COLO668 (cell line): ENCODE data around the gene USP1.

Experiments
- DNase-seq: peaks from one replicate; lab custom pipeline; 2025; ENCODE audit not compliant: unreplicated experiment; lab: John Stamatoyannopoulos, UW

The USP1 gene, protein sequence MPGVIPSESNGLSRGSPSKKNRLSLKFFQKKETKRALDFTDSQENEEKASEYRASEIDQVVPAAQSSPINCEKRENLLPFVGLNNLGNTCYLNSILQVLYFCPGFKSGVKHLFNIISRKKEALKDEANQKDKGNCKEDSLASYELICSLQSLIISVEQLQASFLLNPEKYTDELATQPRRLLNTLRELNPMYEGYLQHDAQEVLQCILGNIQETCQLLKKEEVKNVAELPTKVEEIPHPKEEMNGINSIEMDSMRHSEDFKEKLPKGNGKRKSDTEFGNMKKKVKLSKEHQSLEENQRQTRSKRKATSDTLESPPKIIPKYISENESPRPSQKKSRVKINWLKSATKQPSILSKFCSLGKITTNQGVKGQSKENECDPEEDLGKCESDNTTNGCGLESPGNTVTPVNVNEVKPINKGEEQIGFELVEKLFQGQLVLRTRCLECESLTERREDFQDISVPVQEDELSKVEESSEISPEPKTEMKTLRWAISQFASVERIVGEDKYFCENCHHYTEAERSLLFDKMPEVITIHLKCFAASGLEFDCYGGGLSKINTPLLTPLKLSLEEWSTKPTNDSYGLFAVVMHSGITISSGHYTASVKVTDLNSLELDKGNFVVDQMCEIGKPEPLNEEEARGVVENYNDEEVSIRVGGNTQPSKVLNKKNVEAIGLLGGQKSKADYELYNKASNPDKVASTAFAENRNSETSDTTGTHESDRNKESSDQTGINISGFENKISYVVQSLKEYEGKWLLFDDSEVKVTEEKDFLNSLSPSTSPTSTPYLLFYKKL

DNA sequence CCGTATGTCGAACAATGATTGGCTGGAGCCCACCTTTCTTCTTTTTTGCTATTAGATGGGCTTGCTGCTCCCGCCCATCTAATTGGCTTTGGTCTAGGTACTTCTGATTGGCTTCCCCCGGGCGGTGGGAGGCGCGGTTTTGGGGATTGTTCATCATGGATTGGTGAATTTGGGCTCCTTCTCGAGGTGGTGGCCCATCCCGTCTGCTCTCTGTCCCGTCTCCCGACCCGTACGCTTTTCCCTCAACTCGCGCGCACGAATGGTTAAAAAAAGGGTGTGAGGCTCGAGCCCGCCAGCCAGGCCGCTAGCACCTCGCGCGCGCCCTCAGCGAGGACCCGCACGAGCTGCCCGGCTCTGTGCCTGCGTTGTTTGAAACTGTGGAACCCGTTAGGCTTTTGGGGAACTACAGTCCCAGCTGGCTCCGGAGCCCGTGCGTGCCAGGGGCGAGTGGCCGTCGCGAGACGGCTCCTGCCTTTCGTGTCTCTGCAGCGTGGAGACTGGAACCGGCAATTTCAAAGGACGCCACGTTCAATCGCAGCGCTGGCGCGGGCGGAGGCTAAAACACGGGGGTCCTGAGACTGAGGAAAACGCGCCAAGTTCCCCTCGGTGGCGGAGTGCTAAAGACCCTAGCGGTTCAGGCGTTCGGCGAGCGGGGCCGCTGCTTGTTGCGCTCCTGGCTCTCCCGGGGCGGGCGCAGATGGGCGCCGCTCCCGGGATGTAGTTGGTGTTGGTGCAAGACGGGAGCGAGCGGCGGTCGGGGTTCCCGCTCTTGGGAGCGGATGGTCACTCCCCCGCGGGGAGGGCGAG is at the start of gene USP1:
USP1 (plus strand) TSS at position 584 of the 807 bp plus-strand sequence. CDS start 2,819 bp downstream, outside the sequence.
- peak; percentile 100 for DNase-seq

DNA sequence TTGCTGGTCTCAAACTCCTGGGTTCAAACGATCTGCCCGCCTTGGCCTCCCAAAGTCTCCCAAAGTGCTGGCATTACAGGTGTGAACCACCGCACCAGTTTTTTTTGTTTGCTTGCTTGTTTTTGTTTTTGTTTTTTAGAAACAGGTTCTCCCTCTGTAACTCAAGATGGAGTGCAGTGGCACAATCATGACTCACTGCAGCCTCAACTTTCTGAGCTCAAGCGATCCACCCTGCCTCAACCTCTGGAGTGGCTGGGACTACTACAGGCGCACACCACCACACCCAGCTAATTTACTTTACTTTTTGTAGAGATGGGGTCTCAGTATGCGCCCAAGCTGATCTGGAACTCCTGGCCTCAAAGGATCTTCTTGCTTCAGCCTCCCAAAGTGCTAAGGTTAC is 47.3 kb upstream of the USP1 start:
- no peak for DNase-seq

DNA sequence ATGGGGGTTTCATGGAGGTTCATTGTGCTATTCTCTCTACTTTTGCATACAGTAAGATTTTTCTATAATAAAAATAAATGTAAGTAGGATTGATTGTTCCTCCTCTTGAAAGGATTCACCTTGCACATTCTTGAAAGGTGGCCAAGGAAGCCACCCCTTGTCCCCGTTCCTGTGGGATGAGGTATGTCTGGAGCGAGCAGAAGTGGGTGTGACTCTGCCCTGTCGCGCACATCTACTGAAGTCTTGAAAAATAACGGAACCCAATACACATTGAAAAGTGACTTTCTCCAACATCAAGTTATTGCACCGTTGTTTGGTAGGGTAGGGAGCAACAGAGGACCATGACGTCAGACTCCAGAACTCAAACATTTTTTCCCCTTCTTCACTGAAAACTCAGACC is 46.8 kb upstream of the USP1 start:
- DNase-seq = no peak

DNA sequence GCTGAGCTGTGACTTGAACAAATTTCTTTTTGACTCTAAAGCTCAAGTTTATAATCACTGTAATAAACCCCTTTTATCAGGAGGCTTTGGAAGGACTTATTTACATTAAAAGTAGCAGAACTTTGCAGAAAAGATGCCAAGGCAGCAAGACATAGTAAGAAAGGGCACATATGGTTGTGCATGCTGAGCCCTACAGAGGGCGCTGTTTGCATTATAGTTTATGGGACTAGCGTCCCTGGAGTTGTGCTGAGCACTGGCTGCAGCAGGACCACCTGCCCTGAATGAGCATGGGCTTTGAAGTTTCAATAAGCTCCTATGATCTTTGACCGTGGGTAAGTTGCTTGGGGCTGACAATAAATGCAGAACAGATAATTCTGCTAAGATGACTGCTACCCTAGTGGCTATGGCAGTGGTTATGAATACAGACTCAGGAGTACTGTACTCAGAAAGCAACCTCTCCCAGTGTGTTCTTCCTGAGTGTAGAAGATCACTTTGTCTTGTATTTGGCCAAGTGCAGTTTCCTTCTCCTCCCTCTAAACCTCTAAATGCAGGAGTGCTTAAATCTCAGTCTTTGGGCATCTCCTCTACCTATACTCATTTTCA is 45.4 kb upstream of the USP1 start:
- peak; percentile 56 for DNase-seq

DNA sequence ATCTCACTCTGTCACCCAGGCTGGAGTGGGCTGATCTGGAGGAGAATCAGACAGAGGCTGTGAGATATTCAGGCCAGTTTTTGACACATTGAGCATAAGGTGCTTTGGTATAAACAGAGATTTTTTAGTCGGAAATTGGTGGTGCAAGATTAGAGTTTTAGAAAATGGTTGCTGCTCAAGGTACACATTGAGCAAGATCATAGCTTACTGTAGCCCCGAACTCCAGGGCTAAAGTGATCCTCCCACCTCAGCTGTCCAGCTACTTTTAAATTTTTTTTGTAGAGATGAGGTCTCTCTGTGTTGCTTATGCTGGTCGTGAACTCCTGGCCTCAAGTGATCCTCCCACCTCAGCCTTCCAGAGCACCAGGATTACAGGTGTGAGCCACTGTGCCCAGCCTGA is 43.9 kb upstream of the USP1 start:
- DNase-seq = no peak

DNA sequence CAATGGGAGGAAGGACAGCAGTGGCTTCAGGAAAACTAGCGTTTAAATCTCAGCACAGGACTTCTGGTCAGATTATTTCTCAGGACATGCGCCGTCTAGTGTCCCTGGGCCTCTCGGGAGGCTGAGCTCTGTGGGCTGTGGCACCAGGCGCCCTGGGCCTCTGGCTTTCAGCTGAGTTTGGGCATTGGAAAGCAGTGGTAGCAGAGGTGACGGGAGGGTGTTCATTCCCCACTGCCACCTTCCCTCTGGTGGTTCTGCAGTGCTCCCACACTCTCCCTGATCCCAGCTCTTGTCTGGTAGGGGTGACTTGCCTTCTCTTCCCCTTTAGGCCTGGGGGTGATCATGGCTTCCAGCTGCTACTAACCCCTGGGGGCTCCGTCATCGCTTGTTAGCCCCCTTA is 42.2 kb upstream of the USP1 start:
- no peak for DNase-seq

DNA sequence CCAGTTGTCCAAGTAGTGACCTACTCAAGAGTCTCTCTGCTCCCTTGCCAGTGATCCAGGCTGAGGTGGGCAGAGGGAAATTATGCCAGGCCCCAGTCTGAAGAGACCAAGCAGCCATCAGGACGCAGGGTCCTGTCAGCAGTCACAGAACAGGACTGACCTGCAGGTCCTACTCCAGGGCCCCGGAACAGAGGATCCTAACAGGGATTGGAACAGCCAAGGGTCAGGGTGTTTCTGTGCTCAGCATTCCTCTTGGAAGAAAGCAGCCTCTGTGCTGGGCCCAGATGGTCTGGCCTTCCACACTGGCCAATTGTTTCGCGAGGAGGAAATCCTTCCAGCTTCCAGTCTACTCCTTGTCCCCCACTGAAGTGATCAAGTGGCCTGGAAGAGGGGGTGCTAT is 41.6 kb upstream of the USP1 start:
- DNase-seq = no peak

DNA sequence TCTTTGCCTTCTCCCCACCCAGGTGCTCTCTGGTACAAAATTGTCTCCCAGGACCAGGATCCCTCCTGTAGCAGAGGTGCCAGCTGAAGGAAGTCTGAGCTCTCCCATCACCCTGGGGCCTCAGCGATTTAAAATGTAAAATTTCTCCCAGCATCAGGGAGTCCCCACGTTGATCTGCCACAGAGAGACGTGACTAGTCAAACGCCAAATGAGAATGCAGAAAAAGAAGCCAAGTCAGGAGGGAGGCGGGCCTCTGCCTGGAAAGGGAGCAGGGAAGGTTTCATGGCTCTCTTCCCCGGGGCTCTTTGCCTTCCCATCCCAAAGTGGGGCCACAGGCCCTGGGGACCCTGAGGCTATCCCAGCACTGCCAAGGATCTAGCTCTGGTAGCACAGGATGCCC is 40.0 kb upstream of the USP1 start:
- DNase-seq = no peak

DNA sequence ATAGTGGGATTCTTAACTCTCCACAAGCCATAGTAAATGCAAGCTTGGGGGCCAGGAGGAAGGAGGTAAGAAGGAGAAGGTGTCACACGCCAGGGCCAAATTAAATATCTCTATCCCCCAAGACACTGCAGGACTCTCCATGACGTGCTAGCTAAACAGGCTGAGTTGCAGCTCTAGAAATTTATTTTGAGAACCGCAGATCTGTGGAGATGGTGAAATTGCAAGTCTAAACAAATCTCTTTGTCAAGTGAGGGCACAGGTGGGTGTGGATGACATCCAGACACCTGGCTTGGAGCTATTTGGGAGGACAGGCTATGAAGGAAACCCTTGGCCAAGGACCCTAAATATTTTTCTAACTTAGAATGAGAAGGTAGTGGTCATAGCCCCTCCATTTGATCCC is 39.5 kb upstream of the USP1 start:
- DNase-seq = no peak

DNA sequence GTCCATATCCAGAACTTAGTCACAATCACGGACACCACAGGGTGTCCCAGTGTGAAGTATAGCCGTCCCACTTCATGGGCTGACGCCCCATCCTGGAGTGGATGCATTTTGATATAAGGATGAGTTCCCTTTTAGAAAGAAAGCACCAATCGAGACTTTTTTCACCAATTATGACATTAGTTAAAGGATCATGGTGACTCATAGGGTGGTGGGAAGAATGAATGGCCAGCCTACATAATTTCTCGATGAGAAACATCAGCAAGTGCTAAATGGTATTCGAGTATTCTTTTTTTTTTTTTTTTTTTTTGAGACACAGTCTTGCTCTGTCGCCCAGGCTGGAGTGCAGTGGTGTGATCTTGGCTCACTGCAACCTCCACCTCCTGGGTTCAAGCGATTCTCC is 38.5 kb upstream of the USP1 start:
- DNase-seq = no peak

DNA sequence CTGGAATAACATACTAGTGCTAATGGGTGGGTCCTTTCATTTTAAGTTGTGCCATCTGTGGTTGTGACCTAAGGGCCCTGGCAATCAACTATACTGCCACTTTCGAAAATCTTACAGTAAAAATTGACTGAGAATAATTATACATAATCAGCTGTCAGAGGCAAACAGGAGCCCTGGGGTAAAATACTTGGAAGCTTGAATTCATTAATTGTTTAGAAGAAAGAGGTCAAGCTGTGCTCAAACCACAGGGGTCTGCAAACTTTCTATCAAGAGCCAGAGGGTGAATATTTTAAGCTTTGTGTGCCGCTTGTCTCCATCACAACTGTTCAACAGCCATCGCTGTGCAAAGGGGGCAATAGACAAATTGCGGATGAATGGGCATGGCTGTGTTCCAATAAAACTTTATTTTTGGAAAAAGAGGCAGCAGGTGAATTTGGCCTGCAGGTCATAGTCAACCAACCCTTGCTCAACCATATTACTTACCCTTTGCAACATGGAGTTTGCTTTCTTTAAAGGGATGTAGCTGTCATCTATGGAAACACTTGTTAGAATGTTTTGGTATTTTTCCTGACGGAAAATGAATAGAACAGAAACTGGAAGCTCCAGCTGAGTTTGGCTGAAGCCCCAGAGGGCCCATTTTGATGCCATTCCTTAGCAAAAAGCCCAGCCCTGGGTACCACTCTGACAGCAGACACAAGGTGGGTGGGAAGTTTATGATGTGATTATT is 35.7 kb upstream of the USP1 start:
- no peak for DNase-seq

DNA sequence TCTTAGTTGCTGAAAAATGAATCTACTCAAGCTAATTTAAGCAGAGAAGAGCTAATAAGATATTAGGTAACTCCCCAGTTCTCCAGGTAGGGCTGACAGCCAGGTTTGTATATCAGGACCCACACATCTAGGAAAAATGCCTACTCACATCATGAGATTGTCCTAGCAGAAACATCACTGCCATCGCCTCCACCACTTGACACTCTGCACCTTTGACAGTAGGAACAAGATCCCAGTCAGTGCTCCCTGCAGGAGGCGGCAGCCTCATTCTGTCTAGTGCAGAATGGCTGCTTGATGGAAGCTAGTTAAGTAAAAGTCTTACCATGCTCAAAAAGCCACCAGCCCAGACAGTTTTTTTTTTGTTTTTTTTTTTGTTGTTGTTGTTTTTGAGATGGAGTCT is 31.6 kb upstream of the USP1 start:
- DNase-seq = no peak

DNA sequence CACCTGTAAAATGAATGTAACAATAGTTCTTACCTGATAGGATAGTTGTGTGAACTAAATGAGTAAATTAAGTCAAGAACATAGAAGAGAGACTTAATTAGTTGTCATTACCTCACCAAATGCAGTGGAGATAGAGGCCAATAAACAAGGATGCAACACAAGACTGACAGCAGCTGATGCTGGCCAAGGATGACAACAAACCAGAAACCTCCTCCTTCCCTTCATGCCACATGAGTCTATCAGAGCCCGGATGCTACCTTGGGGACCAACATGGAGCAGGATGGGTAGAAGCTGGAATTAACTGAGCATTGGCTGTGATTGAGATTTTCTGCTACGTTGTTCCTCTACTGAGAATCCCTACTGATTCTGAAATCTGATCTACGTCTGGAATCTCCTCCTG is 30.3 kb upstream of the USP1 start:
- DNase-seq = no peak

DNA sequence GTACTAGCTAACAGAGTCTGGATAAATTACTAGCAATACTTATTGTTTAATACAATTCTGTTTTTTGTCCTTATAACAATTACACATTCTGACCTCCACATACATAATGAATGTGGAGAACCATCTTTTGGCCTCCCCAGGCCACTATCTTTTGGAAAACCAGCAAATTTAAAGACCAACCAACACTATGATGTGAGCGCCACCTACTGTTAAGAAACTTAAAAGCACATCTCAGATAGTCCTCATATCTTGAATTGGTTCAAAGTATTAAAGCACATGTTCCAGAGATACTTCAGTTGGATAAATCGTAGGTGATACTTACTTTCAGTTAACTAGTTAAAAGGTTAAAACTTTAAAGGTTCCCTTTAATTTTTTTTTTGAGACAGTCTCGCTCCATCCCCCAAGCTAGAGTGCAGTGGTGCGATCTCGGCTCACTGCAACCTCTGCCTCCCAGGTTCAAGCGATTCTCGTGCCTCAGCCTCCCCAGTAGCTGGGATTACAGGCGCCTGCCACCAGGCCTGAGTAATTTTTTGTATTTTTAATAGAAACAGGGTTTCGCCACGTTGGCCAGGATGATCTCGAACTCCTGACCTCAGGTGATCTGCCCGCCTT is 29.3 kb upstream of the USP1 start:
- DNase-seq = peak; percentile 57

DNA sequence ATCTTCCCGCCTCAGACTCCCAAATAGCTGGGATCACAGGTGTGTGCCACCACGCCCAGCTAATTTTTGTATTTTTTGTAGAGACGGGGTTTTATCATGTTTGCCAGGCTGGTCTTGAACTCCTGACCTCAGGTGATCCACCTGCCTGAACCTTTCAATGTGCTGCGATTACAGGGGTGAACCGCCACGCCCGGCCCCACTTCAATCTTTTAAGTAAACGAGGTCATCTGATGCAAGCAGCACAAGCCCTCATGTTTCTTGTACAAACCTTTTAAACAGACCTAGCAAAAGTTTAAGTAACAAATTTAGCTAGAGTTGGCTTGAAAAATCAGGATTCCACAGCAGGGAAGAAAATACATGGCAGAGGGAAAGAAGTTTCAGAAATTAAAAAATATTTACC is 21.2 kb upstream of the USP1 start:
- no peak for DNase-seq

DNA sequence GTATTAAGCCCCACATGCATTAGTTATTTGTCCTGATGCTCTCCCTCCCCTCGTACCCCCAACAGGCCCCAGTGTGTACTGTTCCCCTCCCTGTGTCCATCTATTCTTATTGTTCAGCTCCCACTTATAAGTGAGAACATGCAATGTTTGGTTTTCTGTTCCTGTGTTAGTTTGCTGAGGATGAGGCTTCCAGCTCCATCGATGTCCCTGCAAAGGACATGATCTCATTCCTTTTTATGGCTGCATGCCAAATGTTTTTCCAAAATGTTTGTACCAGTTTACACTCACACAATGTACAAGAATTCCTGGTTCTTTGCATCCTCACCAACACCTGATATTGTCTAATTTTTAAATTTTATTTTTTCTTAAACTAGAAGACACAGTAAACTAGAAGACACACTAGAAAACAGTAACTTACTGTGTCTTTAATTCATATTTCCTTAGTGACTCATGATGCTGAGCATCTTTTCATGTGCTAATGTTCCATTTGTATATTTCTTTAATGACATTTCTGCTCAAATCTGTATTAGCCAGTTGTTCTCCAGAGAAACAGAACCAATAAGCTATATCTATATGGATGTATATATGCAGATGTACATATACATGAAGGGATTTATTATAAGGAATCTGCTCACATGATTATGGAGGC is 19.4 kb upstream of the USP1 start:
- no peak for DNase-seq

DNA sequence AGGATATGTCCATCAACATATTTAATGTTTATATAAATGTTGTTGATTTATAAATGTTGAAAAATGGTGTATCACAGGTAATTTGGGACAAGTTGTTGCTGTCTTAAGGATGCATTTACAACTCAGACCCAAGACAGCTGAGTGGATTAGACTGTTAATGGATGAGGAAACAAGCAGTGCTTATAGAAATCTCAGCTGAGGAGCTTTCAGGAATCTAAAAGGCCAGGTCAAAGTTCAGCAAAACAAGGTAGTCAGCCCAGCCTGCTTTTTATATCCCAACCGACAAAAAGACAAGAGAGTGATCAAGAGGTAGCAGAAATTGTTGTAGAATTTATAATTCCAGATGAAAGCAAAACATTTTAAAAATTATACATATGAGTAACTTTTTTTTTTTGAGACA is 16.6 kb upstream of the USP1 start:
- no peak for DNase-seq

DNA sequence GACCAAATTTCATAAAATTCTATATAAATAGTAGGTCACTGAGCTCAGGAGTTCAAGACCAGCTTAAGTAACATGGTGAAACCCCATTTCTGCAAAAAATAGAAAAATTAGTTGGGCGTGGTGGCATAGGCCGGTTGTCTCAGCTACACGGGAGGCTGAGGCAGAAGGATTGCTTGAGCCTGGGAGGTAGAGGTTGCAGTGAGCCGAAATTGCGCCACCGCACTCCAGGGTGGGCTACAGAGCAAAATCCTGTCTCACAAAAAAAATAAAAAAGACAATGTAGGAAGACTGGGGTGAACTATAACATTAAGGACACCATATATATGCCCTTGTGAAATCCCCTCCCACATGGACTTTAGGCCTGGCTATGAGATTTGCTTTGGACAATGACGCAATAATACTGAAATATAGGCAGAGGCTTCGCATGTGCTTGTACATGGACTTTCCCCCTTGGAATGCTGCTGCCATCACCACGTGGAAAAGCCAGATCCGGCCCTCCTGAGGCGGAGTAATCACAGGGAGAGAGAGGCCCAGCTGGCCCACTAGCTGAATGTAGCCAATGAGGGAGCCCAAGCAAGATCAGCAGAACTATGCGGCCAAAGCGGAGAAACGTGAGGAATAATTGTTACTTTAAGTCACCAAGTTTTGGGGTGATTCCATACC is 13.1 kb upstream of the USP1 start:
- no peak for DNase-seq

DNA sequence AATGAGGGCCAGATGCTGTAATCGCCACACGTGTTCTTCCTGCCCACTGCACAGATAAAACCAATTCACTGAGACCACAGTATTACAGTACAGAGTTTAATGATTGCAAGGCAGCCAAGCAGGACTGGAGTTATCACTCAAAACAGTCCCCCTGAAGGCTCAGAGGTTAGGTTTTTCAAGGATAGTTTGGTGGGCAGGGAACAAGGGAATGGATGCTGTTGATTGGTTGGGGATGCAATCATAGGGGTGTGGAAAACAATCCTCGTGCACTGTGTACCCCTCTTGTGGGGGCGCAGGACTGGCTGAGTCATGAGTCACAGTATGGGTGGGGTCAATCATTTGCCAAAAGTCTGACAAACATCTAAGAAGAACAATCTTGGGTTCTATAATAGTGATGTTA is 12.4 kb upstream of the USP1 start:
- DNase-seq = no peak
